ENCODE results near the gene RPL14. TPM values are rescaled to one million over a fixed set of nuclear protein-coding genes. Genes with fewer than 3 reads are reported as not detected.

RPL14 gene
- total RNA-seq, result 177 and 334 TPM in 2 replicates

GRCh38 chr3:40456940-40457823 lies at the start of gene RPL14:
Gene RPL14, plus strand, starts transcription at chr3:40457339. Its CDS starts 133 bp downstream, at chr3:40457472.

GRCh38 chr3:40476478-40477470 lies 19.6 kb downstream of the RPL14 start, which contains the start of gene ZNF619:
Gene ZNF619, plus strand, starts transcription at chr3:40477122. Its CDS starts 858 bp downstream, at chr3:40477980.

GRCh38 chr3:40505599-40506462 lies 48.7 kb downstream of the RPL14 start, which contains the start of gene ZNF620:
Gene ZNF620, plus strand, starts transcription at chr3:40506039. Its CDS starts 314 bp downstream, at chr3:40506353.

Small RNA genes within 50 kb of the gene (small RNA-seq; reads per million reads assigned to genes)
- gene RNU5B-2P (ENCODE audit: low replicate concordance), result not detected

Other genes starting within 250 kb of the RPL14 start
- gene EIF1B, start 147.6 kb upstream of the RPL14 start, total RNA-seq, result 15.6 and 17.5 TPM in 2 replicates
- gene ENTPD3, start 70.2 kb upstream of the RPL14 start, total RNA-seq, result 0.22 and 0.29 TPM in 2 replicates
- gene ZNF619, start 19.8 kb downstream of the RPL14 start, total RNA-seq, result 3.9 and 4.9 TPM in 2 replicates
- 0.44 and 0.86 TPM in 2 replicates for gene ZNF620, start 48.7 kb downstream of the RPL14 start, total RNA-seq
- gene ZNF621, start 67.6 kb downstream of the RPL14 start, total RNA-seq, result 19.7 and 23.6 TPM in 2 replicates

All from placental pericyte (primary cell).